NCI-H226 (cell line): ENCODE data around the gene RPS15.
A peak's percentile ranks its signal among the peaks of the same experiment; 100 is the strongest.
"Not testable (repeated sequence)": the region's sequence is repeated elsewhere in the genome, so short reads cannot be mapped to it uniquely, and the experiment has no call there.

Experiments used
- DNase-seq: peaks from one replicate; pipeline ENCODE4 v3.0.0-alpha.2; 2015

The RPS15 gene

DNA sequence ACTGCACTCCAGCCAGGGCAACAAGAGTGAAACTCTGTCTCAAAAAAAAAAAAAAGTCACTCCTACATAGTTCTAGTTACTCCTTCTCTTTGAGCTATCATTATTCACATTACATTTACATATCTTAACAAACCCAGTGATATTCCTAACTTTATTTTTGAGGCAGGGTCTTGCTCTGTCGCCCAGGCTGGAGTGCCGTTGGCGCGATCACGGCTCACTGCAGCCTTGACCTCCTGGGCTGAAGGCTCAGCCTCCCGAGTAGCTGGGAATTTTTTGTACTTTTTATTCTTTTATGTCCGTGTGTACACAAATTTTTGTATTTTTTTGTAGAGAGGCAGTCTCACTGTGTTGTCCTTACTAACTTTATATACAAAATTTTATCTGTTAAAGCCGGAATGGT, 587 bp upstream of the RPS15 start:
- no peak for DNase-seq

DNA sequence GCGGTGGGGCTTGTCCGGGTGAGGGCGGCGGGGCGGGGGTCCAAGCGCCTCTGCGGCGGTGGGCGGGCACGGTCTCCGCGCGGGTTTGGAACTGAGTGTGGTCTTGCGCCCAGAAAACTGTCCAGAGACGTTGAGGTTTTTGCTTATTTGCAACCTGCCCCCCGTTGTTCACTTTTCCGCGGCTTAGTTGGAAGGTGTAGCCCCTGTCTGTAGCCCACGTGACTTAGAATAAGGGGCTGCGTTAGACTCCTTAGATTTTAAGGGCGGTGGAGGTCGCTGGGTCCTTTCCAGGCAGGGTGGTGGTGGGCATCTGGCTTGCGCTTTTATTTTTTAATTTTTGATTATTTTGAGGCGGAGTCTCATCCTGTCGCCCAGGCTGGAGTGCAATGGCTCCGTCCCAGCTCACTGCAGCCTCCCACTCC, 748 bp downstream of the RPS15 start:
- no peak for DNase-seq

DNA sequence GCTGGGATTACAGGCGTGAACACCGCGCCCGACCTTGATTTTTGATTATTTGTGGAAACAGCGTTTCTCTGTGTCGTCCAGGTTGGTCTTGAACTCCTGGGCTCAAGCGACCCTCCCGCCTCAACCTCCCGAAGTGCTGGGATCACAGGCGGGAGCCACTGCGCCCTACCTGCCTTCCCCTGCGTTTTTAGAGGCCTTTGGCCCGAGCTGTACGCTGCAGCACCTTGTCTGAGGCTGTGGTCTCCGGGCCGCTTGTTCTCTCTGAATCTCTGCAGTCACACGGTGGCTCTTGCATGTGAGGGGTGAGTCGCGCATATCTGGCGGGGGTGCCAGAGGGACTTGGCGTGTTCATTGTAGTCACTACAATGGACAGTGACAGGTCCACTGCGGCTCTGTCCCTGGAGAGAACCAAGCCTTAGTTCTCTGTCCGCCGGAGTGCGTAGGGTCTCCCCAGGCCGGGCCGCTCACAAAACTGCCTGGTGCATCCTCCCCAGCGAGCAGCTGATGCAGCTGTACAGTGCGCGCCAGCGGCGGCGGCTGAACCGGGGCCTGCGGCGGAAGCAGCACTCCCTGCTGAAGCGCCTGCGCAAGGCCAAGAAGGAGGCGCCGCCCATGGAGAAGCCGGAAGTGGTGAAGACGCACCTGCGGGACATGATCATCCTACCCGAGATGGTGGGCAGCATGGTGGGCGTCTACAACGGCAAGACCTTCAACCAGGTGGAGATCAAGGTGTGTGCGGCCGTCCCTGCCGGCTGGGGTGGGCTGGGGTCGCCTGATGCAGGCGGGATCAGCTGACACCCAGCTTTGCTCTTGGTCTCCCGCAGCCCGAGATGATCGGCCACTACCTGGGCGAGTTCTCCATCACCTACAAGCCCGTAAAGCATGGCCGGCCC, 1.6 kb downstream of the RPS15 start:
- DNase-seq, result not testable (repeated sequence)

- no peak for DNase-seq
Measured at GRCh38 chr19:1440418-1440801, 2.2 kb downstream of the RPS15 start.

GRCh38 chr19:1441022-1441426, 2.8 kb downstream of the RPS15 start:
- no peak for DNase-seq

- no peak for DNase-seq
Measured at GRCh38 chr19:1441677-1442438, 3.7 kb downstream of the RPS15 start.

GRCh38 chr19:1445185-1445931, 7.2 kb downstream of the RPS15 start:
- DNase-seq, result peak; percentile 71

DNA sequence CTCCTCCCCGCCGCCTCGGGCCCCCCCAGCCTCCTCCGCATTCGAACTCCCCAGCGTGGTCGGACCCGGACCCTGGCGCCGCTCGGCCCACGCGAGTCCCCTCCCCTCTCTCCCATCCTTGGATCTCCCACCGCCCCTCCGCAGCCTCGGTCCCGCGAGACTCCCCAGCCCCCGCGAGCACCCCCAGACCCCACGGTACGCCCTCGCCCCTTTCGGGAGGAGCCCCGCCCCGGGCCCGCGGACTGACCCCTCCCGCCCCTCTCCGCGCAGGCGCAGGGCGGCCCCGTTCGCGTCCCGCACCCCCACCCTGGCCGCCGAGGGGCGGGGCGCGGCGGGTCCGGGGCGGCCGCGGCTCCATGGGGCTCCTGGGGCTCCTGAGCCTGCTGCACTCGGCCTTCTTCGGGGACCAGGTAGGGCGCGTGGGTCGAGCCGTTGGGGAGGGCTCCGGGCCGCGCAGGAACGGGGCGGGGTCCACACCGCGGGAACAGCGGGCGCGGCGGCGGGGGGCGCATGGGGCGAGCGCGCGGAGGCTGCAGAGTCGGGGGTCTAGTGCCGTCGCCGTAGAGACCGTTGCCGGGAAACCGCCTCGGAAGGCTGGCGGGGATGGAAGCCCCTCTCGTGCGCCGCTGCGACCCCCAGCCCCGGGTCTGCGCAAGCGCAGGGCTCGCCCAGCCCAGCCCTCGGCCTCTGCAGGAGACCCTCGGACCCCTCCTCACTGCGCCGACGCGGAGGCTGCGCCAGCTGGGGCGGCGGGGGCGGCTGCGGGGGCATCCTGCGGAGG, 7.9 kb downstream of the RPS15 start:
- peak; percentile 29 for DNase-seq

DNA sequence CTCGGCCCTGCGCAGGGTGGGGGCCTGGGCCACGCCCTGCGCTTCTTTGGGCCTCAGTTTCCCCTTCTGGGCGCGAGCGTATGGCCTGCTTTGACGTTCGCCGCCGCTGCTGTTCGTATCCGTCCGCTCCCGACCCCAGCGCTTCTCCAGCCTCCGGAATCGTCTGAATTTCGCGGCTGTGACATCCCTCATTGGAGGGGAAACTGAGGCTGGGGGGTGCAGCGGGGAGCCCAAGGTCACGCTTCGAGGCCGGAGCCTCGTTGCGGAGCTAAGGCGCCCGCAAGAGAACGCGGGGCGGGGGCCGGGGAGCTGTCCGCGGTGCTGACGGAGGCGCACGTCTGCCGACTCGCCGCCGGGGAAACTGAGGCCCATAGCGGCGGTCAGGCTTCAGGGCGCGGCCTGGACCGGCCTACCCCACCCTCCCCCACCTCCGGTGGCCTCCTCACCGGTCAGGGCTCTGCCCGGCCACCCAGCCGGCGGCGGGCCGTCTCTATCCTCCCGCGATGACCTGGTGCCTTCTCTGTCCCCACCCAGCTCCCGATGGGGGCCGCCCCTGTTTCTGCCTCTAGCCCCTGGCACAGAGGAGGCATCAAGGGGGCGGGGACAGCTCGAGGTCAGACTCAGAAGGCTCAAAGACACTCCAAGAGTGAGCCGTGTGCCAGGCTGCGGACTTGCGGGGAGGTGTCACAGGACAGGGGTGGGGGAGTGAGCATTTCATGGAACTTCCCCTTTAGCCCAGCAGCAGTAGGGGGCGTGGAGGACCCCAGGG, 8.7 kb downstream of the RPS15 start:
- no peak for DNase-seq

- no peak for DNase-seq
Measured at GRCh38 chr19:1447504-1447903, 9.3 kb downstream of the RPS15 start.

- no peak for DNase-seq
Measured at GRCh38 chr19:1447944-1448343, 9.7 kb downstream of the RPS15 start.

- peak; percentile 26 for DNase-seq
Measured at GRCh38 chr19:1449467-1450442, 11.6 kb downstream of the RPS15 start, which contains the start of gene APC2. Gene APC2, plus strand, starts transcription at chr19:1450121. Its CDS starts 2,881 bp downstream, at chr19:1453002.

- DNase-seq, result no peak
Measured at GRCh38 chr19:1450735-1451731, 12.8 kb downstream of the RPS15 start.

DNA sequence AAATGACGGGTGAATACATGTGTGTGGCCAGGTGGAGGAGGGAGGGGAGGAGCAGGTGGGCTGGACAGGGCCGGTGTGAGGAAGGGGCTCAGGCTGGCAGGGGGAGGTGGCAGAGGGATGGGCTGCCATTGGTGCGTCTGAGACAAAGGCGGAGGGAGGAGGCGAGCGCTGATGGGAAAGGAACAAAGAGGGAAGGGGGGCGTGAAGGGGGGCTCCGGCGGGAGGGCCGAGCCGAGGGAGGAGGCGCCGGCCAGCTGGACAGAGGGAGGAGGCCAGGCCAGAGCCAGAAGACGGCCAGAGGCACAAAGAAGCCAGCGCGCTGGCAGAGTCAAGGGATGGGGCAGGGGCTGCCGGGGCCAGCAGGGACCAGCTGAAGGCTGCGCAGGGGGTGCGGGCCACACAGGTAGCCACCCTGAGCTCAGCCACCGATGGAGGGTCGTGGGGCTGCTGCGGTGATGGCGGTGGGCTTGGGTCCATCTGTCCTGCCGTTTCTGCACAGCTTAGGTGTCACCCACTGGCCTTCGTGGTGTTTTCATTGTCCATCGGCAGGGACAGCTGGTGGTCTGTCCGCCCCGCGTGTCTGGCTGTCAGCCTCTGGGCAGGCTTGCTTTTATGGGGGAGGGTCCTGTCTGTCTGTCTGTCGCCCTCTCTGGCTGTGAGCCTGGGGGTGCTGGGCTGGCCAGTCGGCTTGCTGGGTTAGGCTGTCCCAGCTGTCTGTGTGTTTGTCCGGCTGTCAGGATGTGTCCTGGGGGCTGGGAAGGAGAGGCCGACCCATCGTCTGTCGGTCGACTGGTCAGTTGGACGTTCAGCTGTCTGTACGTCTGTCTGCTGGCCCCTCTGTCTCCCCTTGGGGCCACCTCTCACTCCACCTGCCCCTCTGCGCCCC, 14.0 kb downstream of the RPS15 start:
- no peak for DNase-seq

GRCh38 chr19:1452802-1453524, 14.8 kb downstream of the RPS15 start:
- DNase-seq, result no peak

DNA sequence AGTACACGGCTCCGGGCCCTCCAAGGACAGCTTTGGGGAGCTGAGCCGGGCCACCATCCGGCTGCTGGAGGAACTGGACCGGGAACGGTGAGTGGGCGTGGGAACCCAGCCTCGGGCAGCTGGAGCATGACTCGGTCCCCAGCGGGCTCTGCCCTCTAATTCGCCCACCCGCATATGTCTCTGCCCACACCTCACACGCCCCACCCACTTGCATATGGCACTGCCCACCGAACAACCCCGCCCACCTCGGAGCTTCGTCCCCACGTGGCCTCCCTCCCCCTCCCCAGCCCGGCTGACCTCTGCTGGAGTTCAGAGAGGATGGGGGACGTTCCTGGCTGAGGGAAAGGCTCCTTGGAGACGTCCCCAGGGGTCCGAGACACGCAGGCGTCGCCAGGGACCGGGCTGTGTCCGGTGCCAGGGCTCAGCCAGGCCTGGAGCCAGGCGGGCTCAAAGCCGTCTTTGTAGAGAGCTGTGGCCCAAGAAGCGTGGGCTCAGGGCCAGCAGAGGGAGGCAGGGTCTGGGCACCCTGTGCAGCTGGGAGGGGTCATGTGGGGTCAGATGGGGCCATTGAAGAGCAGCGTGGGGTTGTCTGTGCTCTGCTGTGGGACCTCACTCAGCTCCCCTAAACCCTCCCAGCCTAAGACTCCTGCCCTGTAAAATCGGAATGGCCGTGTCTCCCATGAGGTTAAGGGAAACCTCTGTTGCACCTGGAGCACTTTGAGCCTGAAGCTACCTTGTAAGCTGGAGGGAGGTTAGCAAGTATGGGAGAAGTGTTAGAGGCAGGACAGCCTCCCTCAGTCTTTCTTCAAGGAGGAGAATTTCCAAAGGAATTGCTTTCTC, 15.5 kb downstream of the RPS15 start:
- peak; percentile 56 for DNase-seq
